HepG2 (cell line): Measurements from ENCODE around the gene PERCC1. TPM values are rescaled to one million over a fixed set of nuclear protein-coding genes. Genes with fewer than 3 reads are reported as not detected.

Source experiments
- FOXA1 ChIP-seq, 2 experiments: fragments of 450-650 bp in 1 of 2; sonication (generic) in 1 of 2; formaldehyde crosslinking in 1 of 2; IDR thresholded peaks; 2 replicates each; pipeline versions ENCODE4 v1.4.0 to v1.6.1; 2016 to 2020; ENCODE audit warnings: missing genetic modification reagents in 1 of 2
- HNRNPH1 ChIP-seq: fragments of 200-400 bp; formaldehyde crosslinking; optimal IDR thresholded peaks from 2 replicates; pipeline ENCODE3; 2017; ENCODE audit warnings: mild to moderate bottlenecking, low read depth, low read length
- KDM5B ChIP-seq: sonication (generic); formaldehyde crosslinking; IDR thresholded peaks from 2 replicates; pipeline ENCODE4 v1.4.0; 2020; ENCODE audit warnings: missing genetic modification reagents, mild to moderate bottlenecking, borderline replicate concordance
- MYC ChIP-seq: sonication (generic); formaldehyde crosslinking; IDR thresholded peaks from 2 replicates; pipeline ENCODE4 v1.9.0; 2021; ENCODE audit warnings: missing genetic modification reagents, borderline replicate concordance
- NR1H2 ChIP-seq: sonication (generic); formaldehyde crosslinking; IDR thresholded peaks from 2 replicates; pipeline ENCODE4 v1.8.1; 2022; ENCODE audit warnings: low read depth, missing genetic modification reagents, borderline replicate concordance
- PHF5A ChIP-seq: IDR thresholded peaks from one replicate; pipeline ENCODE4 v1.6.1; 2018; ENCODE audit warnings: low read depth, missing genetic modification reagents; ENCODE audit not compliant: unreplicated experiment
- PHF8 ChIP-seq: sonication (generic); formaldehyde crosslinking; IDR thresholded peaks from 2 replicates; pipeline ENCODE4 v1.5.0; 2020; ENCODE audit warnings: missing genetic modification reagents
- POGK ChIP-seq: sonication (generic); formaldehyde crosslinking; conservative IDR thresholded peaks from 2 replicates; pipeline ENCODE4 v1.8.0; 2022; ENCODE audit warnings: mild to moderate bottlenecking, moderate library complexity, missing genetic modification reagents
- SP4 ChIP-seq: sonication (generic); formaldehyde crosslinking; IDR thresholded peaks from 2 replicates; pipeline ENCODE4 v1.8.1; 2023; ENCODE audit warnings: mild to moderate bottlenecking, missing genetic modification reagents
- YY1 ChIP-seq: IDR thresholded peaks from 2 replicates; pipeline ENCODE4 v1.6.1; 2011; ENCODE audit warnings: low read length, low read depth, moderate library complexity, mild to moderate bottlenecking; ENCODE audit not compliant: insufficient read depth, insufficient replicate concordance
- ZBED4 ChIP-seq: sonication (generic); formaldehyde crosslinking; IDR thresholded peaks from 2 replicates; pipeline ENCODE4 v1.4.0; 2020; ENCODE audit warnings: missing genetic modification reagents, borderline replicate concordance
- ZFP82 ChIP-seq: sonication (generic); formaldehyde crosslinking; IDR thresholded peaks from 2 replicates; pipeline ENCODE4 v1.5.1; 2020; ENCODE audit warnings: mild to moderate bottlenecking, missing genetic modification reagents, borderline replicate concordance
- ZFY ChIP-seq: sonication (generic); formaldehyde crosslinking; IDR thresholded peaks from 2 replicates; pipeline ENCODE4 v1.4.0; 2020; ENCODE audit warnings: missing genetic modification reagents
- ZKSCAN1 ChIP-seq: fragments of 150-350 bp; IDR thresholded peaks from 2 replicates; pipeline ENCODE4 v1.6.1; 2014; ENCODE audit warnings: low read length
- polyA plus RNA-seq, 8 experiments: library from polyadenylated mRNA; depleted of rRNA in 3 of 8; stranded (reverse) in 7 of 8; unstranded in 1 of 8; fragments of >200 nt; fragmentation: Illumina TruSeq in 4 of 8; extraction: Trizol in 4 of 8; gene quantifications; 2 replicates each; pipeline versions ENCODE4 v1.2.1 to v1.2.3, GENCODE V29; 2011 to 2016; ENCODE audit warnings: low read depth in 4 of 8, missing spikeins in 1 of 8, mixed read lengths in 1 of 8; ENCODE audit not compliant: insufficient read depth in 1 of 8
- total RNA-seq, 5 experiments: library from RNA; depleted of rRNA; stranded (reverse); fragments of >200 nt; fragmentation: Illumina TruSeq; extraction: Trizol; gene quantifications; 2 replicates each; pipeline ENCODE4 v1.2.3, GENCODE V29; 2016; ENCODE audit warnings: low read depth in 1 of 5
- TF ChIP-seq, protein P1 (sequence below): sonication (generic); formaldehyde crosslinking; IDR thresholded peaks from 2 replicates; pipeline ENCODE4 v1.4.0; 2020; ENCODE audit warnings: missing genetic modification reagents
- TF ChIP-seq, protein P2 (sequence below): conservative IDR thresholded peaks from 2 replicates; pipeline ENCODE4 v1.6.1; 2018; ENCODE audit warnings: missing genetic modification reagents

PERCC1 gene
- total and polyA plus RNA-seq, 2 of the 13 experiments (the other 11 are each of a cell fraction or from before 2014, with no cell fraction given): 0.15 TPM; not detected in 1

- TF ChIP-seq, protein P1, sequence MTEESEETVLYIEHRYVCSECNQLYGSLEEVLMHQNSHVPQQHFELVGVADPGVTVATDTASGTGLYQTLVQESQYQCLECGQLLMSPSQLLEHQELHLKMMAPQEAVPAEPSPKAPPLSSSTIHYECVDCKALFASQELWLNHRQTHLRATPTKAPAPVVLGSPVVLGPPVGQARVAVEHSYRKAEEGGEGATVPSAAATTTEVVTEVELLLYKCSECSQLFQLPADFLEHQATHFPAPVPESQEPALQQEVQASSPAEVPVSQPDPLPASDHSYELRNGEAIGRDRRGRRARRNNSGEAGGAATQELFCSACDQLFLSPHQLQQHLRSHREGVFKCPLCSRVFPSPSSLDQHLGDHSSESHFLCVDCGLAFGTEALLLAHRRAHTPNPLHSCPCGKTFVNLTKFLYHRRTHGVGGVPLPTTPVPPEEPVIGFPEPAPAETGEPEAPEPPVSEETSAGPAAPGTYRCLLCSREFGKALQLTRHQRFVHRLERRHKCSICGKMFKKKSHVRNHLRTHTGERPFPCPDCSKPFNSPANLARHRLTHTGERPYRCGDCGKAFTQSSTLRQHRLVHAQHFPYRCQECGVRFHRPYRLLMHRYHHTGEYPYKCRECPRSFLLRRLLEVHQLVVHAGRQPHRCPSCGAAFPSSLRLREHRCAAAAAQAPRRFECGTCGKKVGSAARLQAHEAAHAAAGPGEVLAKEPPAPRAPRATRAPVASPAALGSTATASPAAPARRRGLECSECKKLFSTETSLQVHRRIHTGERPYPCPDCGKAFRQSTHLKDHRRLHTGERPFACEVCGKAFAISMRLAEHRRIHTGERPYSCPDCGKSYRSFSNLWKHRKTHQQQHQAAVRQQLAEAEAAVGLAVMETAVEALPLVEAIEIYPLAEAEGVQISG: 0 out of 2 replicates have a peak, but pooled peaks have one; percentile 27
- TF ChIP-seq ZFY (CRISPR knock-in tag): peak; percentile 74
- TF ChIP-seq, protein P2, sequence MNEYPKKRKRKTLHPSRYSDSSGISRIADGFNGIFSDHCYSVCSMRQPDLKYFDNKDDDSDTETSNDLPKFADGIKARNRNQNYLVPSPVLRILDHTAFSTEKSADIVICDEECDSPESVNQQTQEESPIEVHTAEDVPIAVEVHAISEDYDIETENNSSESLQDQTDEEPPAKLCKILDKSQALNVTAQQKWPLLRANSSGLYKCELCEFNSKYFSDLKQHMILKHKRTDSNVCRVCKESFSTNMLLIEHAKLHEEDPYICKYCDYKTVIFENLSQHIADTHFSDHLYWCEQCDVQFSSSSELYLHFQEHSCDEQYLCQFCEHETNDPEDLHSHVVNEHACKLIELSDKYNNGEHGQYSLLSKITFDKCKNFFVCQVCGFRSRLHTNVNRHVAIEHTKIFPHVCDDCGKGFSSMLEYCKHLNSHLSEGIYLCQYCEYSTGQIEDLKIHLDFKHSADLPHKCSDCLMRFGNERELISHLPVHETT (CRISPR knock-in tag): no peak
- TF ChIP-seq HNRNPH1: no peak
- peak; percentile 2; the same call in 1 of the 2 replicates for TF ChIP-seq SP4 (CRISPR knock-in tag)
- TF ChIP-seq ZKSCAN1: no peak
- peak; percentile 71 for TF ChIP-seq PHF8 (CRISPR knock-in tag)
- TF ChIP-seq YY1: peak; percentile 70
- TF ChIP-seq NR1H2 (CRISPR knock-in tag): no peak
- TF ChIP-seq ZBED4 (CRISPR knock-in tag): peak; percentile 25; the same call in 1 of the 2 replicates
- no peak for TF ChIP-seq KDM5B
- peak; percentile 44 for TF ChIP-seq MYC (CRISPR knock-in tag)
- no peak for TF ChIP-seq PHF5A (CRISPR knock-in tag)
- no peak for TF ChIP-seq POGK
- no peak; the same call in 1 of the 2 replicates for TF ChIP-seq ZFP82 (CRISPR knock-in tag)
- TF ChIP-seq FOXA1 (IDR thresholded peaks at IDR 0.05): no peak
- 0 out of 2 replicates have a peak, but pooled peaks have one; percentile 10 for TF ChIP-seq FOXA1 (CRISPR knock-in tag; IDR thresholded peaks at IDR 0.05)
These were observed 5.2 kb downstream of the PERCC1 start (continued) for GRCh38 chr16:1435921-1436697.
